ENCODE results near the gene ZNF622.

The ZNF622 gene, protein sequence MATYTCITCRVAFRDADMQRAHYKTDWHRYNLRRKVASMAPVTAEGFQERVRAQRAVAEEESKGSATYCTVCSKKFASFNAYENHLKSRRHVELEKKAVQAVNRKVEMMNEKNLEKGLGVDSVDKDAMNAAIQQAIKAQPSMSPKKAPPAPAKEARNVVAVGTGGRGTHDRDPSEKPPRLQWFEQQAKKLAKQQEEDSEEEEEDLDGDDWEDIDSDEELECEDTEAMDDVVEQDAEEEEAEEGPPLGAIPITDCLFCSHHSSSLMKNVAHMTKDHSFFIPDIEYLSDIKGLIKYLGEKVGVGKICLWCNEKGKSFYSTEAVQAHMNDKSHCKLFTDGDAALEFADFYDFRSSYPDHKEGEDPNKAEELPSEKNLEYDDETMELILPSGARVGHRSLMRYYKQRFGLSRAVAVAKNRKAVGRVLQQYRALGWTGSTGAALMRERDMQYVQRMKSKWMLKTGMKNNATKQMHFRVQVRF

GRCh38 chr5:16465544-16466432, at the start of gene ZNF622:
Gene ZNF622, minus strand, starts transcription at chr5:16465800. Its CDS starts 135 bp downstream, at chr5:16465665.
- TF ChIP-seq, protein P1, sequence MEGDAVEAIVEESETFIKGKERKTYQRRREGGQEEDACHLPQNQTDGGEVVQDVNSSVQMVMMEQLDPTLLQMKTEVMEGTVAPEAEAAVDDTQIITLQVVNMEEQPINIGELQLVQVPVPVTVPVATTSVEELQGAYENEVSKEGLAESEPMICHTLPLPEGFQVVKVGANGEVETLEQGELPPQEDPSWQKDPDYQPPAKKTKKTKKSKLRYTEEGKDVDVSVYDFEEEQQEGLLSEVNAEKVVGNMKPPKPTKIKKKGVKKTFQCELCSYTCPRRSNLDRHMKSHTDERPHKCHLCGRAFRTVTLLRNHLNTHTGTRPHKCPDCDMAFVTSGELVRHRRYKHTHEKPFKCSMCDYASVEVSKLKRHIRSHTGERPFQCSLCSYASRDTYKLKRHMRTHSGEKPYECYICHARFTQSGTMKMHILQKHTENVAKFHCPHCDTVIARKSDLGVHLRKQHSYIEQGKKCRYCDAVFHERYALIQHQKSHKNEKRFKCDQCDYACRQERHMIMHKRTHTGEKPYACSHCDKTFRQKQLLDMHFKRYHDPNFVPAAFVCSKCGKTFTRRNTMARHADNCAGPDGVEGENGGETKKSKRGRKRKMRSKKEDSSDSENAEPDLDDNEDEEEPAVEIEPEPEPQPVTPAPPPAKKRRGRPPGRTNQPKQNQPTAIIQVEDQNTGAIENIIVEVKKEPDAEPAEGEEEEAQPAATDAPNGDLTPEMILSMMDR (IDR thresholded peaks at IDR 0.05; ENCODE audit: low read depth, low read length), result no peak
- TF ChIP-seq EZH2phosphoT487 (IDR thresholded peaks at IDR 0.05; ENCODE audit: low read depth), result no peak
- H3K27ac ChIP-seq (ENCODE audit: low read length), result peak within 1 kb of the TSS; percentile 93
- H3K4me1 ChIP-seq (ENCODE audit: low read length), result peaks cover 32% of the 10 kb centered on the region

GRCh38 chr5:16510098-16510497, 44.5 kb upstream of the ZNF622 start:
- Histone ChIP-seq H3K4me3 (ENCODE audit: low read length) (no peak overlapping the region), H3K4me1 (ENCODE audit: low read length) (peaks cover 7% of the 10 kb centered on the region), H2AFZ (ENCODE audit: low read depth, low read length) (no peak overlapping the region), H3K9ac (ENCODE audit: low read length) (no peak overlapping the region), H3K27me3 (ENCODE audit: low read depth, low read length) (no peaks in the 10 kb centered on the region), H3K9me3 (ENCODE audit: insufficient read depth, low read length) (no peaks in the 10 kb centered on the region), H3K27ac (ENCODE audit: low read length) (no peak overlapping the region), H3K79me2 (ENCODE audit: low read length) (no peaks in the 10 kb centered on the region), H3K4me2 (ENCODE audit: low read length) (no peak overlapping the region), H3K36me3 (replicated peaks; ENCODE audit: low read depth, low read length) (no peaks in the 10 kb centered on the region), H4K20me1 (ENCODE audit: insufficient read depth, low read length) (no peaks in the 10 kb centered on the region)
- no peak for TF ChIP-seq EZH2phosphoT487 (IDR thresholded peaks at IDR 0.05; ENCODE audit: low read depth)
- TF ChIP-seq, protein P1 (IDR thresholded peaks at IDR 0.05; ENCODE audit: low read depth, low read length), result no peak

More at GRCh38 chr5:16465544-16466432, at the start of gene ZNF622:
- Histone ChIP-seq H3K4me2 (ENCODE audit: low read length) (peak within 1 kb of the TSS; percentile 97), H4K20me1 (ENCODE audit: insufficient read depth, low read length) (peaks cover 11% of the 10 kb centered on the region; the same call in 1 of the 2 replicates), H3K4me3 (ENCODE audit: low read length) (peak within 1 kb of the TSS; percentile 100), H3K9me3 (ENCODE audit: insufficient read depth, low read length) (no peaks in the 10 kb centered on the region), H3K9ac (ENCODE audit: low read length) (peak within 1 kb of the TSS; percentile 95), H2AFZ (ENCODE audit: low read depth, low read length) (peak within 1 kb of the TSS; percentile 52; the same call in 1 of the 2 replicates), H3K36me3 (replicated peaks; ENCODE audit: low read depth, low read length) (peaks cover 12% of the 10 kb centered on the region), H3K27me3 (ENCODE audit: low read depth, low read length) (no peaks in the 10 kb centered on the region), H3K79me2 (ENCODE audit: low read length) (peaks cover 73% of the 10 kb centered on the region)

GRCh38 chr5:16508730-16509531, 43.3 kb upstream of the ZNF622 start:
- Histone ChIP-seq H3K4me2 (ENCODE audit: low read length) (no peak overlapping the region), H4K20me1 (ENCODE audit: insufficient read depth, low read length) (no peaks in the 10 kb centered on the region), H3K4me1 (ENCODE audit: low read length) (peaks cover 11% of the 10 kb centered on the region), H3K27me3 (ENCODE audit: low read depth, low read length) (no peaks in the 10 kb centered on the region), H3K4me3 (ENCODE audit: low read length) (no peak overlapping the region), H3K9me3 (ENCODE audit: insufficient read depth, low read length) (no peaks in the 10 kb centered on the region), H3K36me3 (replicated peaks; ENCODE audit: low read depth, low read length) (no peaks in the 10 kb centered on the region), H3K79me2 (ENCODE audit: low read length) (no peaks in the 10 kb centered on the region), H2AFZ (ENCODE audit: low read depth, low read length) (no peak overlapping the region), H3K9ac (ENCODE audit: low read length) (no peak overlapping the region), H3K27ac (ENCODE audit: low read length) (no peak overlapping the region)
- TF ChIP-seq, protein P1 (IDR thresholded peaks at IDR 0.05; ENCODE audit: low read depth, low read length), result no peak
- no peak for TF ChIP-seq EZH2phosphoT487 (IDR thresholded peaks at IDR 0.05; ENCODE audit: low read depth)
